Right lobe of liver (tissue), 6 donors: ENCODE results near the gene CNTNAP1. TPM values are rescaled to one million over a fixed set of nuclear protein-coding genes. Genes with fewer than 3 reads are reported as not detected.

ENCODE experiments used
- ATAC-seq, 4 donors: fragments of 200-7000 bp; cut with Tn5 transposase; one replicate each; pipeline ENCODE4 v1.9.1; 2020; ENCODE audit warnings: mild to moderate bottlenecking in 4 of 4, moderate library complexity in 4 of 4
- DNase-seq, 3 donors: peaks; one replicate each; pipeline ENCODE4 v3.0.0-alpha.2; 2020
- H3K27ac ChIP-seq, 3 donors: fragments of 200-600 bp; one replicate each; pipeline ENCODE4 v1.8.0; 2022
- H3K27me3 ChIP-seq, 2 donors: fragments of 200-600 bp; one replicate each; pipeline ENCODE4 v1.8.0; 2022
- H3K36me3 ChIP-seq, 4 donors: fragments of 200-600 bp; sonication (generic) in 1 of 4; one replicate each; pipeline versions ENCODE4 v1.5.1 to v1.8.0; 2017 to 2022; ENCODE audit warnings: control low read depth in 1 of 4
- H3K4me1 ChIP-seq, 4 donors: fragments of 200-600 bp; sonication (generic) in 1 of 4; one replicate each; pipeline versions ENCODE4 v1.5.1 to v1.8.0; 2017 to 2022; ENCODE audit warnings: control low read depth in 1 of 4
- H3K4me3 ChIP-seq, 3 donors: fragments of 200-600 bp; one replicate each; pipeline ENCODE4 v1.8.0; 2022
- H3K9me3 ChIP-seq, 4 donors: fragments of 200-600 bp; sonication (generic) in 1 of 4; one replicate each; pipeline versions ENCODE4 v1.5.1 to v1.8.0; 2017 to 2022; ENCODE audit warnings: control low read depth in 1 of 4
- CTCF ChIP-seq, 4 donors: fragments of 200-600 bp in 3 of 4; fragments of 450-650 bp in 1 of 4; IDR thresholded peaks; one replicate each; pipeline versions ENCODE4 v1.5.1 to v1.8.0; 2016 to 2022; ENCODE audit warnings: antibody characterized with exemption in 4 of 4, mild to moderate bottlenecking in 2 of 4
- POLR2A ChIP-seq: fragments of 450-650 bp; IDR thresholded peaks from one replicate; pipeline ENCODE4 v1.6.1; 2017; ENCODE audit warnings: antibody characterized with exemption, mild to moderate bottlenecking
- WGBS: methylation state at CpG from one replicate; pipeline ENCODE4 v1.1.6; 2018; ENCODE audit warnings: low coverage, low lambda C conversion rate; ENCODE audit not compliant: insufficient coverage; ENCODE audit errors: missing lambda C conversion rate; 5-methylcytosine and 5-hydroxymethylcytosine counted together
- intact Hi-C, 2 donors: fragments of 100-400 bp; cut with DNase I; formaldehyde crosslinking; loops; one replicate each; pipeline versions ENCODE4 v1.11.2 to v1.14.1; 2022
- total RNA-seq, 6 experiments: library from RNA; depleted of rRNA in 2 of 6; stranded (reverse); fragments of >200 nt in 2 of 6; fragmentation: NEBNext Ultra II Directional in 3 of 6; extraction: Animal tissue kit (Norgen Biotek cat#: 25700) in 3 of 6; gene quantifications; one replicate each; pipeline versions ENCODE4 v1.1.0 to v1.2.4, GENCODE V29; 2016 to 2023
- donor health status: DM: no; HTN: yes; CAD: no.
- donor health status: DM: no; HTN: no; CAD: no.
- donor health status: DM: no; HTN: no; CAD: no.
- donor health status: DM: no; HTN: yes; CAD: no.
- donor health status: DM: no; HTN: yes; CAD: no.

Gene CNTNAP1
- total RNA-seq, 6 experiments from 2014 or later: 0.42 to 1.8 (median 0.56) TPM

- intact Hi-C loops: no loop called here
- peaks cover 0 to 30% (median 12%) of the 10 kb centered on the region in 4 donors for H3K36me3 ChIP-seq
- ATAC-seq (no peak), DNase-seq (no peak)
- TF ChIP-seq POLR2A (no peak), CTCF (IDR thresholded peaks at IDR 0.05) (no peak)
- no peak overlapping the region for H3K4me3 ChIP-seq
- H3K9me3 ChIP-seq: no peaks in the 10 kb centered on the region
- no peaks in the 10 kb centered on the region for H3K27me3 ChIP-seq
- H3K4me1 ChIP-seq: no peaks in the 10 kb centered on the region
- no peak overlapping the region for H3K27ac ChIP-seq
- 100% methylated on average over 2 of the region's 4 CpGs for WGBS
These were observed 17.0 kb downstream of the CNTNAP1 start for GRCh38 chr17:42699415-42699740.

GRCh38 chr17:42700586-42701289 lies 18.4 kb downstream of the CNTNAP1 start:
- ATAC-seq: no peak
- Histone ChIP-seq H3K4me3 (no peak overlapping the region), H3K4me1 (no peaks in the 10 kb centered on the region), H3K36me3 (peaks cover 0 to 44% (median 23%) of the 10 kb centered on the region in 4 donors), H3K9me3 (no peaks in the 10 kb centered on the region), H3K27ac (no peak overlapping the region), H3K27me3 (no peaks in the 10 kb centered on the region)
- WGBS: no CpG with 5 or more reads among the region's 10 CpGs
- intact Hi-C loops: no loop called here
- no peak for TF ChIP-seq CTCF (IDR thresholded peaks at IDR 0.05)
- no peak for TF ChIP-seq POLR2A
- DNase-seq: no peak

DNA sequence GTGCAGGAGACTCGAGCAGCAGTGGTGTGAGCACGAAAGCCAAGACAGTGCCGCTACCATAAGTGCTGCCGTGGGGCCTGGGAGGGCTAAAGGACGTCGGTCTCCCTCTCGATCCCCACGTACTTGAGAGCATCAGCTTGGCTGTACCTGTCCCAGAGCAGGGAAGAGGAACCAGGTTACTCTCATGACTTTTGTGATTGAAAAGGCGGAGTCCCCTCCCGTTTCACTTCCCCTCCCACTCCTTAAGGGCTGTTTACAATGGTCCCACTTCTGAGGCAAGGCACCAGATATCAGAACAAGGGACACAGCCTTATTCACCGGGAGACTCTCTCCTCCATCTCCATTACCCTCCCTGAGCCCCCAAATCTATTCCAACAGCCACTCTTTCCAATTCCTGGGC lies 20.1 kb downstream of the CNTNAP1 start:
- Histone ChIP-seq H3K27me3 (no peaks in the 10 kb centered on the region), H3K27ac (no peak overlapping the region), H3K4me3 (no peak overlapping the region), H3K36me3 (peaks cover 0 to 61% (median 31%) of the 10 kb centered on the region in 4 donors), H3K9me3 (no peaks in the 10 kb centered on the region), H3K4me1 (no peaks in the 10 kb centered on the region)
- TF ChIP-seq POLR2A (no peak), CTCF (IDR thresholded peaks at IDR 0.05) (no peak)
- intact Hi-C loops: no loop called here
- no peak for DNase-seq
- WGBS: 93% methylated on average over 2 of the region's 11 CpGs
- ATAC-seq: no peak

DNA sequence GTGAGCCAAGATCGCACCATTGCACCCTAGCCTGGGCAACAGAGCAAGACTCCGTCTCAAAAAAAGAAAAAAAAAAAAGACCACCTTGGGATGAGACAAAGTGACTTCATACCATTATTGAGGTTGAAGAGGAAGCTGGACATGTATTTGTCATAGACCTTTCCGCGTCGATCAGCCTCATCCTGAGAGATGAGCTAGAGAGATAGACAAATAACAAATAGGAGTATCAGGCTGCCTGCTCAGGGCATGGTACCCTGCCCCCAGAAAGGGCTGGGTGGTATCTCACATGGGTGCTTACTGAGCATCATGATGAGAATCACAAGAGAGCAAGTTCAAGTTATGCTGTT lies 22.1 kb downstream of the CNTNAP1 start:
- TF ChIP-seq POLR2A (no peak), CTCF (IDR thresholded peaks at IDR 0.05) (no peak)
- Histone ChIP-seq H3K36me3 (peaks cover 0 to 81% (median 43%) of the 10 kb centered on the region in 4 donors), H3K27me3 (no peaks in the 10 kb centered on the region), H3K4me1 (no peaks in the 10 kb centered on the region), H3K9me3 (no peaks in the 10 kb centered on the region), H3K27ac (no peak overlapping the region), H3K4me3 (no peak overlapping the region)
- DNase-seq (no peak), ATAC-seq (no peak)
- intact Hi-C loops: no loop called here
- 92% methylated on average over 5 of the region's 5 CpGs for WGBS
